Measurements from ENCODE around the gene PERP.

The PERP gene

GRCh38 chr6:138054982-138055381 lies 52.2 kb downstream of the PERP start:
- TF ChIP-seq TAF1 (IDR thresholded peaks at IDR 0.05; ENCODE audit: low read depth), result no peak
- no peak for TF ChIP-seq TCF12 (IDR thresholded peaks at IDR 0.05; ENCODE audit: low read depth)
- TF ChIP-seq, protein P1, sequence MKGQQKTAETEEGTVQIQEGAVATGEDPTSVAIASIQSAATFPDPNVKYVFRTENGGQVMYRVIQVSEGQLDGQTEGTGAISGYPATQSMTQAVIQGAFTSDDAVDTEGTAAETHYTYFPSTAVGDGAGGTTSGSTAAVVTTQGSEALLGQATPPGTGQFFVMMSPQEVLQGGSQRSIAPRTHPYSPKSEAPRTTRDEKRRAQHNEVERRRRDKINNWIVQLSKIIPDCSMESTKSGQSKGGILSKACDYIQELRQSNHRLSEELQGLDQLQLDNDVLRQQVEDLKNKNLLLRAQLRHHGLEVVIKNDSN (IDR thresholded peaks at IDR 0.05), result no peak
- TF ChIP-seq CREB1 (IDR thresholded peaks at IDR 0.05; ENCODE audit: low read depth), result no peak
- TF ChIP-seq, protein P2, sequence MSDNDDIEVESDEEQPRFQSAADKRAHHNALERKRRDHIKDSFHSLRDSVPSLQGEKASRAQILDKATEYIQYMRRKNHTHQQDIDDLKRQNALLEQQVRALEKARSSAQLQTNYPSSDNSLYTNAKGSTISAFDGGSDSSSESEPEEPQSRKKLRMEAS (IDR thresholded peaks at IDR 0.05), result no peak
- no peak for TF ChIP-seq NFIC (IDR thresholded peaks at IDR 0.05)

- TF ChIP-seq EGR1 (IDR thresholded peaks at IDR 0.05), result no peak
- TF ChIP-seq TCF12 (IDR thresholded peaks at IDR 0.05; ENCODE audit: low read depth), result no peak
- no peak for TF ChIP-seq CEBPB (IDR thresholded peaks at IDR 0.05)
- no peak for TF ChIP-seq TAF1 (IDR thresholded peaks at IDR 0.05; ENCODE audit: low read depth)
- TF ChIP-seq CREB1 (IDR thresholded peaks at IDR 0.05; ENCODE audit: low read depth), result no peak
- TF ChIP-seq, protein P3, sequence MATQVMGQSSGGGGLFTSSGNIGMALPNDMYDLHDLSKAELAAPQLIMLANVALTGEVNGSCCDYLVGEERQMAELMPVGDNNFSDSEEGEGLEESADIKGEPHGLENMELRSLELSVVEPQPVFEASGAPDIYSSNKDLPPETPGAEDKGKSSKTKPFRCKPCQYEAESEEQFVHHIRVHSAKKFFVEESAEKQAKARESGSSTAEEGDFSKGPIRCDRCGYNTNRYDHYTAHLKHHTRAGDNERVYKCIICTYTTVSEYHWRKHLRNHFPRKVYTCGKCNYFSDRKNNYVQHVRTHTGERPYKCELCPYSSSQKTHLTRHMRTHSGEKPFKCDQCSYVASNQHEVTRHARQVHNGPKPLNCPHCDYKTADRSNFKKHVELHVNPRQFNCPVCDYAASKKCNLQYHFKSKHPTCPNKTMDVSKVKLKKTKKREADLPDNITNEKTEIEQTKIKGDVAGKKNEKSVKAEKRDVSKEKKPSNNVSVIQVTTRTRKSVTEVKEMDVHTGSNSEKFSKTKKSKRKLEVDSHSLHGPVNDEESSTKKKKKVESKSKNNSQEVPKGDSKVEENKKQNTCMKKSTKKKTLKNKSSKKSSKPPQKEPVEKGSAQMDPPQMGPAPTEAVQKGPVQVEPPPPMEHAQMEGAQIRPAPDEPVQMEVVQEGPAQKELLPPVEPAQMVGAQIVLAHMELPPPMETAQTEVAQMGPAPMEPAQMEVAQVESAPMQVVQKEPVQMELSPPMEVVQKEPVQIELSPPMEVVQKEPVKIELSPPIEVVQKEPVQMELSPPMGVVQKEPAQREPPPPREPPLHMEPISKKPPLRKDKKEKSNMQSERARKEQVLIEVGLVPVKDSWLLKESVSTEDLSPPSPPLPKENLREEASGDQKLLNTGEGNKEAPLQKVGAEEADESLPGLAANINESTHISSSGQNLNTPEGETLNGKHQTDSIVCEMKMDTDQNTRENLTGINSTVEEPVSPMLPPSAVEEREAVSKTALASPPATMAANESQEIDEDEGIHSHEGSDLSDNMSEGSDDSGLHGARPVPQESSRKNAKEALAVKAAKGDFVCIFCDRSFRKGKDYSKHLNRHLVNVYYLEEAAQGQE (IDR thresholded peaks at IDR 0.05; ENCODE audit: low read depth), result no peak
- TF ChIP-seq YY1 (IDR thresholded peaks at IDR 0.05; ENCODE audit: low read depth), result no peak
- no peak for TF ChIP-seq ZBTB7A (IDR thresholded peaks at IDR 0.05; ENCODE audit: low read depth)
- no peak for TF ChIP-seq FOXM1 (IDR thresholded peaks at IDR 0.05; ENCODE audit: borderline replicate concordance, low read depth)
- no peak for TF ChIP-seq NFIC (IDR thresholded peaks at IDR 0.05)
- no peak for TF ChIP-seq EP300 (IDR thresholded peaks at IDR 0.05; ENCODE audit: borderline replicate concordance)
- TF ChIP-seq, protein P1 (IDR thresholded peaks at IDR 0.05), result no peak
- no peak for TF ChIP-seq RAD21 (IDR thresholded peaks at IDR 0.05; ENCODE audit: low read depth)
- TF ChIP-seq TEAD4 (IDR thresholded peaks at IDR 0.05), result no peak
- TF ChIP-seq, protein P2 (IDR thresholded peaks at IDR 0.05), result no peak
Observed at GRCh38 chr6:138052783-138053182, 54.4 kb downstream of the PERP start.

DNA sequence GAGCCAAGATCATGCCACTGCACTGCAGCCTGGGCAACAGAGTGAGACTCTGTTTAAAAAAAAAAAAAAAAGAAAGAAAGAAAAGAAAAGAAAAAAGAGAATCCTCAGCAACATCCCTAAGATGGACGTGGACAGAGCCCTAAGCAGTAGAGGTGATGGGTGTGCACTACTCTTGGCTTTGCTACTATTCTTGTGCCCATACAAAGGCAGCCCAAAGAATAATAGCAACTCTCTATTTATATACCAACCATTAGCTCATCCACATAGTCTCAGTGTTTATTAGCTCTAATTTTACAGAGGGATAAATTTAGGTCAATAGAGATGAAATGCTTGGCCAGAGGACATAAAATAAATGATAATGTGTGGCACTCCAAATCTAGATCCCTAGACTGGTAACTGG lies 62.2 kb downstream of the PERP start:
- no peak for TF ChIP-seq CREB1 (IDR thresholded peaks at IDR 0.05; ENCODE audit: low read depth)
- TF ChIP-seq, protein P2 (IDR thresholded peaks at IDR 0.05), result no peak

GRCh38 chr6:138044458-138044857 lies 62.8 kb downstream of the PERP start:
- TF ChIP-seq, protein P3 (IDR thresholded peaks at IDR 0.05; ENCODE audit: low read depth), result no peak
- TF ChIP-seq, protein P2 (IDR thresholded peaks at IDR 0.05), result no peak
- TF ChIP-seq NFIC (IDR thresholded peaks at IDR 0.05) (no peak), TEAD4 (IDR thresholded peaks at IDR 0.05) (no peak), RAD21 (IDR thresholded peaks at IDR 0.05; ENCODE audit: low read depth) (no peak), ZBTB7A (IDR thresholded peaks at IDR 0.05; ENCODE audit: low read depth) (no peak), CREB1 (IDR thresholded peaks at IDR 0.05; ENCODE audit: low read depth) (no peak), EGR1 (IDR thresholded peaks at IDR 0.05) (no peak), YY1 (IDR thresholded peaks at IDR 0.05; ENCODE audit: low read depth) (no peak), EP300 (IDR thresholded peaks at IDR 0.05; ENCODE audit: borderline replicate concordance) (no peak), CEBPB (IDR thresholded peaks at IDR 0.05) (no peak), FOXM1 (IDR thresholded peaks at IDR 0.05; ENCODE audit: borderline replicate concordance, low read depth) (no peak), TAF1 (IDR thresholded peaks at IDR 0.05; ENCODE audit: low read depth) (no peak), TCF12 (IDR thresholded peaks at IDR 0.05; ENCODE audit: low read depth) (no peak)
- TF ChIP-seq, protein P1 (IDR thresholded peaks at IDR 0.05), result no peak
